GM19395 (cell line): ENCODE data around the gene SPOCD1.

Experiments
- ATAC-seq: cut with Tn5 transposase; IDR thresholded peaks from one replicate; pipeline ENCODE4 v1.9.1; 2021; ENCODE audit warnings: mild to moderate bottlenecking, moderate library complexity; ENCODE audit not compliant: unreplicated experiment

Gene SPOCD1

GRCh38 chr1:31742462-31743212 lies 73.2 kb downstream of the SPOCD1 start:
- no peak for ATAC-seq
